Measurements from ENCODE around the gene COG1. TPM values are rescaled to one million over a fixed set of nuclear protein-coding genes. Genes with fewer than 3 reads are reported as not detected.
A peak's percentile ranks its signal among the peaks of the same experiment; 100 is the strongest.

Gene COG1
- total RNA-seq, 6 experiments from 2014 or later: 10.5 to 24.7 (median 16.9) TPM

DNA sequence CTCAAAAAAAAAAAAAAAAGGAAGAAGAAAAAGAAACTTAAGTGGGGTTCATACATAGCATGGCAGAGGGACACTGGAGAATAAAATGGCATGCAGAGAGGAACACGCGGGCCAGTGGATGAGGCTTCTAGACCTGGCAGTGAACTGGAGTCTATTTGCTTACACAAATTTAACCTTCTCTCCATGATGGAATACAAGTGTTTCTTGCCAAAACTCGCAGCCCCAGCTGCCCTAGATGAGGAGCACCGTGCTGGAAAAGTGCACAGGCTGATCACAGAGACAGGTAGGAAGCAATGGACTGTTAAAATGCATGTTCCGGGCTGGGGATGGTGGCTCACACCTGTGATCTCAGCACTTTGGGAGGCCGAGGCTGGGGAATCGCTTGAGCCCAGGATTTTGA lies 18.7 kb upstream of the COG1 start:
- no peak overlapping the region for H3K4me3 ChIP-seq
- WGBS (ENCODE audit: insufficient coverage, low coverage, low lambda C conversion rate, missing lambda C conversion rate): 52% methylated on average over 6 of the region's 7 CpGs
- no peaks in the 10 kb centered on the region for H3K4me1 ChIP-seq
- no peak overlapping the region for H3K27ac ChIP-seq
- ATAC-seq (peak in 1 of 4 donors; percentile 22), DNase-seq (no peak)
- no peaks in the 10 kb centered on the region for H3K27me3 ChIP-seq
- no peaks in the 10 kb centered on the region for H3K36me3 ChIP-seq
- intact Hi-C loops (cut with DNase I): no loop called here
- TF ChIP-seq POLR2A (IDR thresholded peaks at IDR 0.05): no peak
- TF ChIP-seq, protein P1, sequence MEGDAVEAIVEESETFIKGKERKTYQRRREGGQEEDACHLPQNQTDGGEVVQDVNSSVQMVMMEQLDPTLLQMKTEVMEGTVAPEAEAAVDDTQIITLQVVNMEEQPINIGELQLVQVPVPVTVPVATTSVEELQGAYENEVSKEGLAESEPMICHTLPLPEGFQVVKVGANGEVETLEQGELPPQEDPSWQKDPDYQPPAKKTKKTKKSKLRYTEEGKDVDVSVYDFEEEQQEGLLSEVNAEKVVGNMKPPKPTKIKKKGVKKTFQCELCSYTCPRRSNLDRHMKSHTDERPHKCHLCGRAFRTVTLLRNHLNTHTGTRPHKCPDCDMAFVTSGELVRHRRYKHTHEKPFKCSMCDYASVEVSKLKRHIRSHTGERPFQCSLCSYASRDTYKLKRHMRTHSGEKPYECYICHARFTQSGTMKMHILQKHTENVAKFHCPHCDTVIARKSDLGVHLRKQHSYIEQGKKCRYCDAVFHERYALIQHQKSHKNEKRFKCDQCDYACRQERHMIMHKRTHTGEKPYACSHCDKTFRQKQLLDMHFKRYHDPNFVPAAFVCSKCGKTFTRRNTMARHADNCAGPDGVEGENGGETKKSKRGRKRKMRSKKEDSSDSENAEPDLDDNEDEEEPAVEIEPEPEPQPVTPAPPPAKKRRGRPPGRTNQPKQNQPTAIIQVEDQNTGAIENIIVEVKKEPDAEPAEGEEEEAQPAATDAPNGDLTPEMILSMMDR (IDR thresholded peaks at IDR 0.05): no peak
- no peaks in the 10 kb centered on the region for H3K9me3 ChIP-seq

DNA sequence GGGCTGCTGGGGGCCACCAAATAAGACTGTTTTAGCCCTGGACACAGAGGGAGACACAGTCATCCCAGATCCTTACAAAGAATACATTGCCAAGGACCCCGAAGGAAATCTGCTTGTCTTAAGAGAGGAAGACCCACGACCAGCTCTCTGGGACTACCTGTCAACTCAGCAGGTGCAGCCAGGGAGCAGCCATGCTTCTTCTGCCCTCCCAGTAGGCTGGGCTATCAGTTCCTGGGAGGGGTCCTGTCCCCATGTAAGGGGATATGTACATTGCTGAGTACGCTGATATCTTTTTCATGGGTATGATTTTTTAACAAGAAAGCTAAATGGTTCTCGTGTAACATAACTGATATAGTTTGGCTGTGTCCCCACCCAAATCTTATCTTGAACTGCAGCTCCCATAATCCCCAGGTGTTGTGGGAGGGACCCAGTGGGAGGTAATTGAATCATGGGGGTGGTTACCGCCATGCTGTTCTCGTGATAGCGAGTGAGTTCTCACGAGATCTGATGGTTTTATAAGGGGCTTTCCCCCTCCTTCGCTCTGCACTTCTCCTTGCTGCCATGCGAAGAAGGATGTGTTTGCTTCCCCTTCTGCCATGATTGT lies 16.8 kb upstream of the COG1 start:
- intact Hi-C loops (cut with DNase I): no loop called here
- TF ChIP-seq POLR2A (IDR thresholded peaks at IDR 0.05): no peak
- TF ChIP-seq, protein P1 (IDR thresholded peaks at IDR 0.05): no peak

DNA sequence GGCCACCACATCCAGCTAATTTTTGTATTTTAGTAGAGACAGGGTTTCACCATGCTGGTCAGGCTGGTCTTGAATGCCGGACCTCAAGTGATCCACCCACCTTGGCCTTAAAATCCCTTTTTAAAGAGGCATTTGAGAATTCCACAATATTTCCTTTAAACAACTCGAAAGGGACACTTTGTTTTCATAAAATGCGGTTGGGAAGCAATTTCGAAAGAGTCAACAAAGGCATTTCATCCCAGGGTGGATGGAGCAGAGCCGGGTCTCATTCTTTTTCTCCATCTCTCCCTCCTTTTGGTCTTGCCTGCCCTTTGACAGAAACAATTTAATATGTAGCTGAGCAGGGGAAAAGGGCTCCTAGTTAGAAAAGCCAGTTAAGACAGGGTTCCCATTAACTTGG lies 13.5 kb upstream of the COG1 start:
- H3K4me1 ChIP-seq: peaks cover 0 to 7% (median 0%) of the 10 kb centered on the region in 4 donors

More for the DNA sequence above, 16.8 kb upstream of the COG1 start:
- H3K27me3 ChIP-seq: no peaks in the 10 kb centered on the region
- DNase-seq: no peak
- no peaks in the 10 kb centered on the region for H3K4me1 ChIP-seq
- no peak overlapping the region for H3K4me3 ChIP-seq
- no peaks in the 10 kb centered on the region for H3K36me3 ChIP-seq
- H3K9me3 ChIP-seq: no peaks in the 10 kb centered on the region
- no peak for ATAC-seq
- 84% methylated on average over 8 of the region's 10 CpGs for WGBS (ENCODE audit: insufficient coverage, low coverage, low lambda C conversion rate, missing lambda C conversion rate)
- no peak overlapping the region for H3K27ac ChIP-seq

DNA sequence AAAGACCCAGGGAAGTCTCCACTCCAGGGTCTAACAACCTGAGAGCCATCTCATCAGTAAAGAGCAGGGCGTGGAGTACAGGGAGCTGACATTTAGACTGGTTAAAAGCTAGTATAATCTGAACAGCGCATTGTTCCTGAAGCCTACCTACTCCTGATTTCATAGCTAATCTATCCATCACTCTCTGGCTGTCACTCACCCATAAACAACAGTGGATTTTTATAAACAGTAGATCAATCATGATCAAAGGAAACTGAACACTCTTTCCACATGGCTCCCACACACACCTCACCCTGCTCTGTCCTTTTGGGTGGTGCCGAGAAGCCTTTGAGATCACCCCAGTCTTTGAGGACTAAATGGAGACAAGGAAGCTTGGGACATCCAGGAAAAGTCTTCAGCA lies 13.0 kb upstream of the COG1 start:
- WGBS (ENCODE audit: insufficient coverage, low coverage, low lambda C conversion rate, missing lambda C conversion rate): 69% methylated on average over 2 of the region's 3 CpGs
- H3K4me1 ChIP-seq: peaks cover 0 to 7% (median 0%) of the 10 kb centered on the region in 4 donors
- ATAC-seq: no peak
- no peak overlapping the region for H3K4me3 ChIP-seq
- H3K27ac ChIP-seq: no peak overlapping the region
- H3K36me3 ChIP-seq: no peaks in the 10 kb centered on the region
- intact Hi-C loops (cut with DNase I): loop anchor here in 1 of 2 donors (10.0 kb wide), 1 partner anchor 455 kb away; no protein-coding TSS in a partner anchor
- H3K27me3 ChIP-seq: no peaks in the 10 kb centered on the region
- no peak for DNase-seq
- no peak for TF ChIP-seq POLR2A (IDR thresholded peaks at IDR 0.05)
- TF ChIP-seq, protein P1 (IDR thresholded peaks at IDR 0.05): no peak
- no peaks in the 10 kb centered on the region for H3K9me3 ChIP-seq

More for the DNA sequence above, 13.5 kb upstream of the COG1 start:
- no peak for TF ChIP-seq POLR2A (IDR thresholded peaks at IDR 0.05)
- TF ChIP-seq, protein P1 (IDR thresholded peaks at IDR 0.05): no peak
- no peak for ATAC-seq
- Histone ChIP-seq H3K27me3 (no peaks in the 10 kb centered on the region), H3K4me3 (no peak overlapping the region), H3K9me3 (no peaks in the 10 kb centered on the region), H3K27ac (no peak overlapping the region), H3K36me3 (no peaks in the 10 kb centered on the region)
- no peak for DNase-seq
- intact Hi-C loops (cut with DNase I): no loop called here
- 65% methylated on average over 5 of the region's 5 CpGs for WGBS (ENCODE audit: insufficient coverage, low coverage, low lambda C conversion rate, missing lambda C conversion rate)
